ENCODE results near the gene ABCA2. TPM values are rescaled to one million over a fixed set of nuclear protein-coding genes. Genes with fewer than 3 reads are reported as not detected.

ABCA2 gene
- total and polyA plus RNA-seq, 2 experiments from 2014 or later: 7.0 to 16.0 TPM

- no peak for TF ChIP-seq ZNF462 (CRISPR knock-in tag; IDR thresholded peaks at IDR 0.05)
- TF ChIP-seq EZH2 (IDR thresholded peaks at IDR 0.05; ENCODE audit: low read depth, unreplicated experiment): no peak
These were observed 26.0 kb downstream of the ABCA2 start (continued) for GRCh38 chr9:137001857-137002645.

- no peak for ATAC-seq
- Histone ChIP-seq H3K27ac (ENCODE audit: low read depth) (no peak overlapping the region), H3K79me2 (replicated peaks; ENCODE audit: insufficient read depth) (no peaks in the 10 kb centered on the region), H3F3A (replicated peaks; ENCODE audit: low read depth) (no peaks in the 10 kb centered on the region), H3K4me2 (no peak overlapping the region), H3K9me2 (ENCODE audit: insufficient read depth) (no peaks in the 10 kb centered on the region), H3K36me3 (ENCODE audit: insufficient read depth) (no peaks in the 10 kb centered on the region), H3K4me3 (no peak overlapping the region), H3K27me3 (ENCODE audit: insufficient read depth) (peaks cover 26% of the 10 kb centered on the region), H4K20me1 (replicated peaks; ENCODE audit: insufficient read depth) (no peaks in the 10 kb centered on the region), H2AFZ (no peak overlapping the region), H3K4me1 (ENCODE audit: insufficient read depth) (peaks cover 6% of the 10 kb centered on the region; the same call in 1 of the 2 replicates)
- H3K27ac Mint-ChIP-seq: no peak overlapping the region
- no peak for TF ChIP-seq STAT1 (IDR thresholded peaks at IDR 0.05; ENCODE audit: unreplicated experiment)
- TF ChIP-seq CREB1 (CRISPR knock-in tag; IDR thresholded peaks at IDR 0.05; ENCODE audit: low read depth): no peak
- TF ChIP-seq JUNB (IDR thresholded peaks at IDR 0.05; ENCODE audit: unreplicated experiment): no peak
- peaks cover 11% of the 10 kb centered on the region for H3K9me3 Mint-ChIP-seq
- H3K4me3 Mint-ChIP-seq: no peak overlapping the region
- peaks cover 3% of the 10 kb centered on the region for H3K4me1 Mint-ChIP-seq
- H3K27me3 Mint-ChIP-seq (ENCODE audit: insufficient read depth, low read depth, poor library complexity): peaks cover 10% of the 10 kb centered on the region
- DNase-seq (ENCODE audit: low spot score): no peak
- H3K36me3 Mint-ChIP-seq (ENCODE audit: low read depth): peaks cover 6% of the 10 kb centered on the region; the same call in 2 of the 3 replicates
These were observed 27.7 kb downstream of the ABCA2 start for GRCh38 chr9:137000177-137000930.
